Measurements from ENCODE around the gene EFHC2. TPM values are rescaled to one million over a fixed set of nuclear protein-coding genes. Genes with fewer than 3 reads are reported as not detected.

The EFHC2 gene
- total and polyA plus RNA-seq, 2 donors (not counting 1 experiment from before 2014, with no cell fraction given) = 1.1 to 2.6 TPM

- DNase-seq (ENCODE audit: low read depth in 2 of 2) = peak in 1 of 2 donors; percentile 1
- TF ChIP-seq CTCF (conservative IDR thresholded peaks at IDR 0.05 in 1 of 2, IDR thresholded peaks at IDR 0.05 in 1 of 2; ENCODE audit: low read depth in 1 of 2, low read length in 2 of 2) = no peak
- H3K4me1 ChIP-seq (ENCODE audit: control insufficient read depth, extremely low read depth, insufficient read depth, low read length) = no peaks in the 10 kb centered on the region
- no peak overlapping the region for H2AFZ ChIP-seq (ENCODE audit: low read length)
- H3K27me3 ChIP-seq (ENCODE audit: control insufficient read depth, insufficient read depth, low read length) = no peaks in the 10 kb centered on the region
- no peak overlapping the region for H3K4me2 ChIP-seq (ENCODE audit: extremely low read depth, insufficient read depth, low read length)
- no peaks in the 10 kb centered on the region for H3K9me3 ChIP-seq (ENCODE audit: control insufficient read depth, insufficient read depth, low read depth, low read length)
- no peak overlapping the region for H3K27ac ChIP-seq (ENCODE audit: insufficient read depth, low read length)
- no peak overlapping the region for H3K9ac ChIP-seq (ENCODE audit: insufficient read depth, low read length)
- no peak overlapping the region for H3K4me3 ChIP-seq (replicated peaks in 1 of 4; ENCODE audit: control extremely low read depth in 1 of 4, insufficient read depth in 1 of 4, low read depth in 3 of 4, low read length in 4 of 4)
- H4K20me1 ChIP-seq (ENCODE audit: control insufficient read depth, extremely low read depth, insufficient read depth, low read length) = no peaks in the 10 kb centered on the region
- H3K36me3 ChIP-seq (ENCODE audit: control insufficient read depth, insufficient read depth, low read length) = no peaks in the 10 kb centered on the region
- no peaks in the 10 kb centered on the region for H3K79me2 ChIP-seq (ENCODE audit: control insufficient read depth, insufficient read depth, low read length)
These were observed 37.6 kb downstream of the EFHC2 start for GRCh38 chrX:44305921-44306320.

- no peak overlapping the region for H3K4me3 ChIP-seq (replicated peaks in 1 of 4; ENCODE audit: control extremely low read depth in 1 of 4, insufficient read depth in 1 of 4, low read depth in 3 of 4, low read length in 4 of 4)
- no peak overlapping the region for H3K4me2 ChIP-seq (ENCODE audit: extremely low read depth, insufficient read depth, low read length)
- DNase-seq (ENCODE audit: low read depth in 2 of 2) = no peak
- no peaks in the 10 kb centered on the region for H3K27me3 ChIP-seq (ENCODE audit: control insufficient read depth, insufficient read depth, low read length)
- H2AFZ ChIP-seq (ENCODE audit: low read length) = no peak overlapping the region
- no peaks in the 10 kb centered on the region for H3K9me3 ChIP-seq (ENCODE audit: control insufficient read depth, insufficient read depth, low read depth, low read length)
- no peaks in the 10 kb centered on the region for H3K4me1 ChIP-seq (ENCODE audit: control insufficient read depth, extremely low read depth, insufficient read depth, low read length)
- TF ChIP-seq EZH2 (IDR thresholded peaks at IDR 0.05; ENCODE audit: low read length, missing control alignments) = no peak
- no peak for TF ChIP-seq CTCF (conservative IDR thresholded peaks at IDR 0.05 in 1 of 2, IDR thresholded peaks at IDR 0.05 in 1 of 2; ENCODE audit: low read depth in 1 of 2, low read length in 2 of 2)
- no peaks in the 10 kb centered on the region for H4K20me1 ChIP-seq (ENCODE audit: control insufficient read depth, extremely low read depth, insufficient read depth, low read length)
- no peak overlapping the region for H3K27ac ChIP-seq (ENCODE audit: insufficient read depth, low read length)
- no peak overlapping the region for H3K9ac ChIP-seq (ENCODE audit: insufficient read depth, low read length)
- no peaks in the 10 kb centered on the region for H3K79me2 ChIP-seq (ENCODE audit: control insufficient read depth, insufficient read depth, low read length)
- H3K36me3 ChIP-seq (ENCODE audit: control insufficient read depth, insufficient read depth, low read length) = no peaks in the 10 kb centered on the region
These were observed 40.4 kb downstream of the EFHC2 start for GRCh38 chrX:44303119-44303518.

DNA sequence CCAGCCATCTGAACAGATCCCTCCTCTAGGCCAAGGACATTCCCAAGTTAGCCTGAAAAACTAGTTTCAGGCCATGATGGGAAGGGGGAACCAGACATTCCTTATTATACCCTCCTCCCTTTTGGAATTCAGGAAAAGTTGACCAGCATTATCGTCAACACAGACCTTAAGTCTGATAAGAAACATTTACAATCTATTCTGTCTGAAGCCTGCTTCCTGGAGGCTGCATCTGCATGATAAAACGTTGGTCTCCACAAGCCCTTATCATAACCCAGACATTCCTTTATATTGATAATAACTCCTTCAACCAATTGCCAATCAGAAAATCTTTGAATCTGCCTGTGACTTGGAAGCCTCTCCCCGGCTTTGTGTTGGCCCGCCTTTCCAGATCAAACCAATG lies 44.3 kb downstream of the EFHC2 start:
- H3K79me2 ChIP-seq (ENCODE audit: control insufficient read depth, insufficient read depth, low read length) = no peaks in the 10 kb centered on the region
- no peak for TF ChIP-seq CTCF (conservative IDR thresholded peaks at IDR 0.05 in 1 of 2, IDR thresholded peaks at IDR 0.05 in 1 of 2; ENCODE audit: low read depth in 1 of 2, low read length in 2 of 2)
- TF ChIP-seq EZH2 (IDR thresholded peaks at IDR 0.05; ENCODE audit: low read length, missing control alignments) = no peak
- H3K27ac ChIP-seq (ENCODE audit: insufficient read depth, low read length) = no peak overlapping the region
- DNase-seq (ENCODE audit: low read depth in 2 of 2) = peak in 1 of 2 donors; percentile 25
- H3K4me1 ChIP-seq (ENCODE audit: control insufficient read depth, extremely low read depth, insufficient read depth, low read length) = no peaks in the 10 kb centered on the region
- no peak overlapping the region for H3K9ac ChIP-seq (ENCODE audit: insufficient read depth, low read length)
- no peak overlapping the region for H3K4me2 ChIP-seq (ENCODE audit: extremely low read depth, insufficient read depth, low read length)
- H4K20me1 ChIP-seq (ENCODE audit: control insufficient read depth, extremely low read depth, insufficient read depth, low read length) = no peaks in the 10 kb centered on the region
- no peaks in the 10 kb centered on the region for H3K9me3 ChIP-seq (ENCODE audit: control insufficient read depth, insufficient read depth, low read depth, low read length)
- no peaks in the 10 kb centered on the region for H3K36me3 ChIP-seq (ENCODE audit: control insufficient read depth, insufficient read depth, low read length)
- no peaks in the 10 kb centered on the region for H3K27me3 ChIP-seq (ENCODE audit: control insufficient read depth, insufficient read depth, low read length)
- no peak overlapping the region for H3K4me3 ChIP-seq (replicated peaks in 1 of 4; ENCODE audit: control extremely low read depth in 1 of 4, insufficient read depth in 1 of 4, low read depth in 3 of 4, low read length in 4 of 4)
- no peak overlapping the region for H2AFZ ChIP-seq (ENCODE audit: low read length)
